ENCODE data around the gene HYLS1. TPM values are rescaled to one million over a fixed set of nuclear protein-coding genes. Genes with fewer than 3 reads are reported as not detected.

Gene HYLS1
- total RNA-seq, 4 donors from 2014 or later, result 2.7 to 3.3 (median 2.8) TPM; not detected in 1

GRCh38 chr11:125892994-125893393 lies 5.5 kb downstream of the HYLS1 start:
- Histone ChIP-seq H3K27ac (no peak overlapping the region), H3K36me3 (peaks cover 0 to 29% (median 0%) of the 10 kb centered on the region in 3 donors), H3K27me3 (no peaks in the 10 kb centered on the region), H3K4me1 (peaks cover 0 to 3% (median 0%) of the 10 kb centered on the region in 4 donors), H3K4me3 (no peak overlapping the region), H3K9me3 (no peaks in the 10 kb centered on the region)
- TF ChIP-seq POLR2A (IDR thresholded peaks at IDR 0.05) (no peak), CTCF (IDR thresholded peaks at IDR 0.05) (no peak)
- no peak for DNase-seq

- Histone ChIP-seq H3K4me1 (peaks cover 0 to 22% (median 6%) of the 10 kb centered on the region in 4 donors), H3K36me3 (peaks cover 0 to 15% (median 0%) of the 10 kb centered on the region in 3 donors), H3K27me3 (peaks cover 0 to 7% of the 10 kb centered on the region in 2 donors), H3K27ac (no peak overlapping the region), H3K9me3 (no peaks in the 10 kb centered on the region), H3K4me3 (peak overlapping the region in 1 of 4 donors; percentile 67)
- no peak for TF ChIP-seq CTCF (IDR thresholded peaks at IDR 0.05)
- no peak for TF ChIP-seq POLR2A (IDR thresholded peaks at IDR 0.05)
- DNase-seq, result no peak
Measured at GRCh38 chr11:125901872-125902271, 14.4 kb downstream of the HYLS1 start.

- peaks cover 0 to 15% (median 0%) of the 10 kb centered on the region in 3 donors for H3K36me3 ChIP-seq
- TF ChIP-seq CTCF (IDR thresholded peaks at IDR 0.05) (no peak), POLR2A (IDR thresholded peaks at IDR 0.05) (no peak)
- H3K27ac ChIP-seq, result peak overlapping the region; percentile 66 to 77 (median 70)
- peak overlapping the region; percentile 48 to 67 (median 58) for H3K4me3 ChIP-seq
- H3K9me3 ChIP-seq, result no peaks in the 10 kb centered on the region
- H3K4me1 ChIP-seq, result peaks cover 0 to 22% (median 6%) of the 10 kb centered on the region in 4 donors
- DNase-seq, result no peak
- peaks cover 0 to 7% of the 10 kb centered on the region in 2 donors for H3K27me3 ChIP-seq
Measured at GRCh38 chr11:125902277-125902926, 14.9 kb downstream of the HYLS1 start.

- peak; percentile 88 to 95 (median 88) for DNase-seq
- Histone ChIP-seq H3K27ac (peak within 1 kb of the TSS; percentile 66 to 77 (median 70)), H3K36me3 (peaks cover 0 to 15% (median 0%) of the 10 kb centered on the region in 3 donors), H3K4me1 (peaks cover 0 to 22% (median 6%) of the 10 kb centered on the region in 4 donors), H3K4me3 (peak within 1 kb of the TSS; percentile 48 to 67 (median 58)), H3K27me3 (peaks cover 0 to 7% of the 10 kb centered on the region in 2 donors), H3K9me3 (no peaks in the 10 kb centered on the region)
- TF ChIP-seq CTCF (IDR thresholded peaks at IDR 0.05), result no peak
- TF ChIP-seq POLR2A (IDR thresholded peaks at IDR 0.05), result peak; percentile 31 to 42
Measured at GRCh38 chr11:125902927-125903710, 15.7 kb downstream of the HYLS1 start, which contains the start of gene PUS3. Gene PUS3 (minus strand): TSS chr11:125903206. CDS start chr11:125896284, 6,922 bp downstream.

GRCh38 chr11:125903711-125904659 lies 16.5 kb downstream of the HYLS1 start, which contains the start of gene DDX25:
Gene DDX25 (plus strand): TSS chr11:125904508. CDS start chr11:125904518, 10 bp downstream.
- Histone ChIP-seq H3K4me3 (peak within 1 kb of the TSS; percentile 48 to 67 (median 58)), H3K27ac (no peak within 1 kb of the TSS), H3K27me3 (peaks cover 0 to 7% of the 10 kb centered on the region in 2 donors), H3K4me1 (peaks cover 0 to 22% (median 6%) of the 10 kb centered on the region in 4 donors), H3K36me3 (peaks cover 0 to 15% (median 0%) of the 10 kb centered on the region in 3 donors), H3K9me3 (no peaks in the 10 kb centered on the region)
- no peak for TF ChIP-seq CTCF (IDR thresholded peaks at IDR 0.05)
- TF ChIP-seq POLR2A (IDR thresholded peaks at IDR 0.05), result no peak
- DNase-seq, result no peak

Data from Peyer's patch (tissue), 4 donors.